CD4-positive, alpha-beta T cell (primary cell): Measurements from ENCODE around the gene ATP6V0D1. TPM values are rescaled to one million over a fixed set of nuclear protein-coding genes. Genes with fewer than 3 reads are reported as not detected.
"Not testable (repeated sequence)": the region's sequence is repeated elsewhere in the genome, so short reads cannot be mapped to it uniquely, and the experiment has no call there.

Experiments used
- ATAC-seq: fragments of 200-7000 bp; cut with Tn5 transposase; one replicate; pipeline ENCODE4 v1.10.0; 2022; ENCODE audit warnings: mild to moderate bottlenecking; ENCODE audit not compliant: poor library complexity
- CTCF ChIA-PET: fragments of 350-600 bp; sonication (Branson Sonifier 250); formaldehyde crosslinking; loops from one replicate; lab custom pipeline; 2021; ENCODE audit warnings: antibody characterized with exemption, inconsistent platforms; lab: Charles Lee
- POLR2A ChIA-PET: fragments of 350-600 bp; sonication (Branson Sonifier 250); formaldehyde crosslinking; loops from one replicate; lab custom pipeline; 2021; ENCODE audit warnings: antibody characterized with exemption, inconsistent platforms; lab: Charles Lee
- DNase-seq, 14 experiments: peaks; one replicate each; pipeline ENCODE4 v3.0.0-alpha.2; 2013 to 2020; ENCODE audit warnings: mixed read lengths in 2 of 14
- H3K27ac ChIP-seq, 2 donors: one replicate each; pipeline versions ENCODE4 v1.5.1 to v1.7.0; 2013; ENCODE audit warnings: low read length in 2 of 2, low read depth in 1 of 2, mild to moderate bottlenecking in 1 of 2
- H3K27me3 ChIP-seq, 2 experiments: 1 replicate in 1 of 2; 2 replicates in 1 of 2; pipeline versions ENCODE4 v1.6.1 to v1.7.0; 2013; ENCODE audit warnings: low read length in 2 of 2, control low read depth in 1 of 2, mild to moderate bottlenecking in 1 of 2, moderate library complexity in 1 of 2; ENCODE audit not compliant: insufficient read depth in 2 of 2, control insufficient read depth in 1 of 2
- H3K36me3 ChIP-seq: one replicate; pipeline ENCODE4 v1.6.1; 2013; ENCODE audit warnings: low read length, control low read depth; ENCODE audit not compliant: insufficient read depth
- H3K4me1 ChIP-seq: one replicate; pipeline ENCODE4 v1.6.1; 2013; ENCODE audit warnings: low read length, control low read depth; ENCODE audit not compliant: insufficient read depth
- H3K4me3 ChIP-seq: one replicate; pipeline ENCODE4 v1.5.1; 2013; ENCODE audit warnings: mild to moderate bottlenecking, low read length, moderate library complexity
- H3K9me3 ChIP-seq, 2 experiments: 1 replicate in 1 of 2; 2 replicates in 1 of 2; pipeline versions ENCODE4 v1.6.1 to v1.7.0; 2013; ENCODE audit warnings: low read length in 2 of 2, mild to moderate bottlenecking in 2 of 2, control low read depth in 1 of 2, moderate library complexity in 1 of 2; ENCODE audit not compliant: control insufficient read depth in 1 of 2, insufficient read depth in 1 of 2
- H3K27ac Mint-ChIP-seq: one replicate; pipeline ENCODE4 v1.8.0; 2020; ENCODE audit warnings: mixed read lengths
- H3K27me3 Mint-ChIP-seq: one replicate; pipeline ENCODE4 v1.8.0; 2021; ENCODE audit warnings: mixed read lengths
- H3K36me3 Mint-ChIP-seq: one replicate; pipeline ENCODE4 v1.8.0; 2021; ENCODE audit warnings: low read depth, mixed read lengths
- H3K4me1 Mint-ChIP-seq: one replicate; pipeline ENCODE4 v1.8.0; 2021; ENCODE audit warnings: low read depth, mixed read lengths
- H3K4me3 Mint-ChIP-seq: one replicate; pipeline ENCODE4 v1.8.0; 2020; ENCODE audit warnings: mild to moderate bottlenecking, mixed read lengths
- H3K9me3 Mint-ChIP-seq: one replicate; pipeline ENCODE4 v1.8.0; 2020; ENCODE audit warnings: mixed read lengths
- CTCF ChIP-seq: fragments of 200-600 bp; IDR thresholded peaks from one replicate; pipeline ENCODE4 v1.8.0; 2022; ENCODE audit warnings: antibody characterized with exemption, mild to moderate bottlenecking
- intact Hi-C, 2 experiments: fragments of 100-400 bp; cut with DNase I in 1 of 2; cut with micrococcal nuclease in 1 of 2; formaldehyde crosslinking; loops; one replicate each; pipeline versions ENCODE4 v1.15.1 to v1.9.0; 2023 to 2025; cut with DNase I, micrococcal nuclease
- total RNA-seq, 174 experiments: library from RNA in 2 of 174; stranded (reverse) in 2 of 174; gene quantifications; one replicate each; pipeline ENCODE4 v1.2.3 and lab custom pipeline; 2021 to 2026

Gene ATP6V0D1
- total RNA-seq, 2 experiments from 2014 or later: 39.4 to 41.7 TPM

DNA sequence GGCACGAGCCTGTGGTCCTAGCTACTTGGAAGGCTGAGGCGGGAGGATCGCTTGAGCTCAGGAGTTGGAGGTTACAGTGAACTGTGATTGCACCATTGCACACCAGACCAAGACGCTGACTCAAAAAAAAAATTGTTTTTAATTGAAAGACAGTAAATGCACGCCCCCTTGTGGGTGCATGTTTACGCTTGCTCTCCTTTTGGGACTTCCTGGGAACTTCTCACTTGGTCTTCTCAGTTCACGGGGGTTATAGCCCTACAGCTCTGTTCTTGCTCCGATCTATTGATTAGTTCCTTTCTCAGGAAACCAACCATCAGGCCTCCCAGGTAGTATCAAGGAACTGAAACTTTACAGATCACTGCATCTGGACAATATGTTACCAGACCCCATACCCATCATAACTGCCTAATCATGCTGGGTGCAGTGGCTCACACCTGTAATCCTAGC, 33.4 kb upstream of the ATP6V0D1 start:
- Histone ChIP-seq H3K27ac (no peak overlapping the region), H3K9me3 (no peaks in the 10 kb centered on the region), H3K4me1 (peaks cover 22% of the 10 kb centered on the region), H3K4me3 (no peak overlapping the region), H3K36me3 (no peaks in the 10 kb centered on the region), H3K27me3 (no peaks in the 10 kb centered on the region)
- Mint-ChIP-seq H3K36me3 (no peaks in the 10 kb centered on the region), H3K27ac (no peak overlapping the region), H3K4me1 (peaks cover 16% of the 10 kb centered on the region), H3K9me3 (no peaks in the 10 kb centered on the region), H3K27me3 (no peaks in the 10 kb centered on the region), H3K4me3 (no peak overlapping the region)
- DNase-seq (peak; percentile 69 to 92 (median 78)), ATAC-seq (peak; percentile 95)
- TF ChIP-seq CTCF: peak; percentile 78
- ChIA-PET POLR2A (interaction anchor here (0.8 to 1.5 kb wide), 6 partner anchors 11 to 86 kb away, joined by 3 to 10 read pairs (median 4); partner anchors contain the start of genes ATP6V0D1 and CTCF), CTCF (interaction anchor here (0.7 to 5.2 kb wide), 16 partner anchors 9 to 204 kb away, joined by 3 to 48 read pairs (median 4); partner anchors contain the start of genes AGRP, ATP6V0D1 and CARMIL2)
- intact Hi-C loops: loop anchor here (1.0 to 5.0 kb wide), 2 partner anchors 20 to 82 kb away; partner anchors contain the start of gene HSD11B2 (in 1 of the 2)

- DNase-seq, H3K4me3 ChIP-seq, H3K27me3 Mint-ChIP-seq, H3K27ac ChIP-seq, H3K27ac Mint-ChIP-seq, H3K9me3 Mint-ChIP-seq, H3K9me3 ChIP-seq, H3K36me3 Mint-ChIP-seq, H3K4me3 Mint-ChIP-seq, H3K27me3 ChIP-seq, H3K36me3 ChIP-seq: not testable (repeated sequence)
- CTCF ChIA-PET: interaction anchor here (0.7 to 5.2 kb wide), 16 partner anchors 9 to 204 kb away, joined by 3 to 48 read pairs (median 4); partner anchors contain the start of genes AGRP, ATP6V0D1 and CARMIL2
- intact Hi-C loops: loop anchor here (1.0 to 5.0 kb wide), 2 partner anchors 20 to 82 kb away; partner anchors contain the start of gene HSD11B2 (in 1 of the 2)
- H3K4me1 Mint-ChIP-seq: peaks cover 21% of the 10 kb centered on the region
- peaks cover 27% of the 10 kb centered on the region for H3K4me1 ChIP-seq
- POLR2A ChIA-PET: interaction anchor here (0.8 to 1.5 kb wide), 6 partner anchors 10 to 86 kb away, joined by 3 to 10 read pairs (median 4); partner anchors contain the start of genes ATP6V0D1 and CTCF
- peak; percentile 22 for ATAC-seq
Observed at GRCh38 chr16:67513892-67514291, 32.9 kb upstream of the ATP6V0D1 start.

DNA sequence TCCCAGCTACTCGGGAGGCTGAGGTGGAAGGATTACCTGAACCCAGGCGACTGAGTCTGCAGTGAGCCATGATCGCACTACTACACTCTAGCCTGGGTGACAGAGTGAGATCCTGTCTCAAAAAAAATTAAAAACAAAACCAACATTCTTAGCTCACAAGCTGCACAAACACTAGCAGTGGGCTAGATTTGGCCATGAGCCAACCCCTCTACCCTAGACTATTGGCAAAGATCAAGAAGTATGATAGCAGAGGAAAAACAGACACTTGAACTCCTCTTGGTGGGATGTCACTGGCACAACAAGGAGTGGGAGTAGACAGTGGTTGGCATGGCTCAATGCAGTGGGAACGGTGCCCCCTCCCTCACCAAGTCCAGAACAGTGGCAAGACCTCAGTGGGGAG, 28.1 kb upstream of the ATP6V0D1 start:
- H3K4me3 ChIP-seq: no peak overlapping the region
- H3K27ac ChIP-seq: no peak overlapping the region
- H3K36me3 Mint-ChIP-seq: no peaks in the 10 kb centered on the region
- no peaks in the 10 kb centered on the region for H3K27me3 Mint-ChIP-seq
- peaks cover 56% of the 10 kb centered on the region for H3K4me1 ChIP-seq
- H3K27me3 ChIP-seq: no peaks in the 10 kb centered on the region
- H3K27ac Mint-ChIP-seq: peak overlapping the region; percentile 68
- H3K9me3 Mint-ChIP-seq: no peaks in the 10 kb centered on the region
- peak overlapping the region; percentile 25 for H3K4me3 Mint-ChIP-seq
- intact Hi-C loops: no loop called here
- ATAC-seq: peak; percentile 15
- ChIA-PET POLR2A (no interaction called here), CTCF (interaction anchor here (2.1 kb wide), 1 partner anchor 28 kb away, joined by 6 read pairs; the partner anchor contains the start of gene ATP6V0D1)
- no peak for TF ChIP-seq CTCF
- peak in 4 of 14 experiments; percentile 18 to 50 (median 30) for DNase-seq
- H3K36me3 ChIP-seq: no peaks in the 10 kb centered on the region
- H3K4me1 Mint-ChIP-seq: peaks cover 46% of the 10 kb centered on the region
- H3K9me3 ChIP-seq: no peaks in the 10 kb centered on the region
